Placental pericyte (primary cell): ENCODE results near the gene COX6B1. TPM values are rescaled to one million over a fixed set of nuclear protein-coding genes. Genes with fewer than 3 reads are reported as not detected.

ENCODE experiments used
- total RNA-seq: library from RNA; depleted of rRNA; stranded (reverse); fragments of >200 nt; gene quantifications from 2 replicates; pipeline ENCODE4 v1.2.3, GENCODE V29; 2012

COX6B1 gene
- total RNA-seq, result 212 and 274 TPM in 2 replicates

GRCh38 chr19:35648017-35648961 lies at the start of gene COX6B1:
TSS of gene COX6B1 (plus strand) at chr19:35648323. CDS start at chr19:35651244, 2,921 bp downstream.

GRCh38 chr19:35612559-35613321 lies 35.4 kb upstream of the COX6B1 start, which contains the start of gene HAUS5:
TSS of gene HAUS5 (plus strand) at chr19:35612735. CDS start at chr19:35612795, 60 bp downstream.

GRCh38 chr19:35628565-35629331 lies 19.4 kb upstream of the COX6B1 start, which contains the start of gene RBM42:
TSS of gene RBM42 (plus strand) at chr19:35629036. CDS start at chr19:35629154, 118 bp downstream.

GRCh38 chr19:35641515-35642151 lies 6.5 kb upstream of the COX6B1 start, which contains the start of gene ETV2:
TSS of gene ETV2 (plus strand) at chr19:35641745. CDS start at chr19:35642461, 716 bp downstream.

GRCh38 chr19:35666251-35666913 lies 18.3 kb downstream of the COX6B1 start, which contains the start of gene UPK1A:
TSS of gene UPK1A (plus strand) at chr19:35666517. CDS start at chr19:35666813, 296 bp downstream.

GRCh38 chr19:35704218-35704617 lies 56.1 kb downstream of the COX6B1 start, which contains the start of gene ZBTB32:
TSS of gene ZBTB32 (plus strand) at chr19:35704558. CDS start at chr19:35714627, 10,069 bp downstream.

Other genes with a start within 250 kb of the COX6B1 start
- gene FFAR2, start 200.1 kb upstream of the COX6B1 start, total RNA-seq, result not detected in 2 replicates
- not detected in 2 replicates for gene KRTDAP, start 157.9 kb upstream of the COX6B1 start, total RNA-seq
- 0.14 and 0.22 TPM in 2 replicates for gene DMKN, start 134.7 kb upstream of the COX6B1 start, total RNA-seq
- gene SBSN, start 120.0 kb upstream of the COX6B1 start, total RNA-seq, result 0.14 TPM in 1 of 2 replicates, not detected in the other
- not detected in 2 replicates for gene GAPDHS, start 114.9 kb upstream of the COX6B1 start, total RNA-seq
- gene TMEM147, start 102.7 kb upstream of the COX6B1 start, total RNA-seq, result 64.1 and 66.6 TPM in 2 replicates
- not detected in 2 replicates for gene ATP4A, start 84.7 kb upstream of the COX6B1 start, total RNA-seq
- gene PMIS2, start 62.1 kb upstream of the COX6B1 start, total RNA-seq, result not detected in 2 replicates
- gene HAUS5, start 35.6 kb upstream of the COX6B1 start, total RNA-seq, result 2.2 and 14.2 TPM in 2 replicates
- 74.6 and 76.2 TPM in 2 replicates for gene RBM42, start 19.3 kb upstream of the COX6B1 start, total RNA-seq
- gene ETV2, start 6.6 kb upstream of the COX6B1 start, total RNA-seq, result 0.29 TPM in 1 of 2 replicates, not detected in the other
- gene UPK1A, start 18.2 kb downstream of the COX6B1 start, total RNA-seq, result not detected in 2 replicates
- gene ZBTB32, start 56.2 kb downstream of the COX6B1 start, total RNA-seq, result not detected in 2 replicates
- gene KMT2B, start 69.7 kb downstream of the COX6B1 start, total RNA-seq, result 10.0 and 14.7 TPM in 2 replicates
- gene IGFLR1, start 94.1 kb downstream of the COX6B1 start, total RNA-seq, result 0.66 and 1.9 TPM in 2 replicates
- 5.3 and 15.3 TPM in 2 replicates for gene U2AF1L4, start 97.1 kb downstream of the COX6B1 start, total RNA-seq
- gene PSENEN, start 97.3 kb downstream of the COX6B1 start, total RNA-seq, result 10.9 and 12.0 TPM in 2 replicates
- gene LIN37, start 100.3 kb downstream of the COX6B1 start, total RNA-seq, result 17.9 and 29.1 TPM in 2 replicates
- 11.6 and 22.3 TPM in 2 replicates for gene HSPB6, start 108.7 kb downstream of the COX6B1 start, total RNA-seq
- gene PROSER3, start 109.9 kb downstream of the COX6B1 start, total RNA-seq, result 10.9 and 17.6 TPM in 2 replicates
- gene ARHGAP33, start 127.2 kb downstream of the COX6B1 start, total RNA-seq, result 2.2 and 5.0 TPM in 2 replicates
- not detected in 2 replicates for gene PRODH2, start 164.5 kb downstream of the COX6B1 start, total RNA-seq
- gene NPHS1, start 204.2 kb downstream of the COX6B1 start, total RNA-seq, result not detected in 2 replicates
- gene KIRREL2, start 208.6 kb downstream of the COX6B1 start, total RNA-seq, result not detected in 2 replicates
- 2.0 and 2.1 TPM in 2 replicates for gene APLP1, start 220.3 kb downstream of the COX6B1 start, total RNA-seq